T-cell (primary cell): ENCODE results near the gene TRIM47. TPM values are rescaled to one million over a fixed set of nuclear protein-coding genes. Genes with fewer than 3 reads are reported as not detected.
"Not testable (repeated sequence)": the region's sequence is repeated elsewhere in the genome, so short reads cannot be mapped to it uniquely, and the experiment has no call there.

ENCODE experiments used
- ATAC-seq, 4 experiments: fragments of 200-7000 bp in 3 of 4; fragments of 150-1000 bp in 1 of 4; cut with Tn5 transposase; replicated peaks in 1 of 4; 1 replicate in 3 of 4; 2 replicates in 1 of 4; pipeline ENCODE4 v1.10.0; 2021; ENCODE audit warnings: moderate library complexity in 3 of 4, mild to moderate bottlenecking in 2 of 4, moderate number of reproducible peaks in 1 of 4
- CTCF ChIA-PET, 2 donors: fragments of 300-600 bp; sonication (Branson Sonifier 250); formaldehyde crosslinking; loops; one replicate each; lab custom pipeline; 2022; ENCODE audit warnings: antibody characterized with exemption in 2 of 2; lab: Charles Lee
- POLR2A ChIA-PET, 2 donors: fragments of 300-600 bp; sonication (Branson Sonifier 250); formaldehyde crosslinking; loops; one replicate each; lab custom pipeline; 2022; ENCODE audit warnings: antibody characterized with exemption in 2 of 2; lab: Charles Lee
- DNase-seq, 35 experiments: peaks; one replicate each; pipeline versions ENCODE4 v3.0.0 to v3.0.0-alpha.2; 2013 to 2023
- H3K27ac ChIP-seq: one replicate; pipeline ENCODE4 v1.5.1; 2013; ENCODE audit warnings: low read length
- H3K27me3 ChIP-seq, 2 experiments: replicated peaks in 1 of 2; 1 replicate in 1 of 2; 2 replicates in 1 of 2; pipeline versions ENCODE4 v1.6.1 to v1.7.0; 2013; ENCODE audit warnings: low read length in 1 of 2, mixed read lengths in 1 of 2; ENCODE audit not compliant: control insufficient read depth in 2 of 2, insufficient read depth in 2 of 2; ENCODE audit errors: extremely low read depth in 1 of 2
- H3K36me3 ChIP-seq, 2 donors: 1 replicate in 1 of 2; 2 replicates in 1 of 2; pipeline versions ENCODE4 v1.6.1 to v1.7.0; 2013; ENCODE audit warnings: low read length in 1 of 2; ENCODE audit not compliant: control insufficient read depth in 2 of 2, insufficient read depth in 1 of 2; ENCODE audit errors: extremely low read depth in 1 of 2
- H3K4me1 ChIP-seq, 2 experiments: 1 replicate in 1 of 2; 2 replicates in 1 of 2; pipeline versions ENCODE4 v1.6.1 to v1.7.0; 2013; ENCODE audit warnings: low read length in 2 of 2, mixed read lengths in 1 of 2; ENCODE audit not compliant: insufficient read depth in 2 of 2, control insufficient read depth in 1 of 2; ENCODE audit errors: extremely low read depth in 1 of 2
- H3K4me3 ChIP-seq, 2 donors: 1 replicate in 1 of 2; 2 replicates in 1 of 2; pipeline versions ENCODE4 v1.5.1 to v1.7.0; 2013; ENCODE audit warnings: mild to moderate bottlenecking in 2 of 2, low read length in 1 of 2, moderate library complexity in 1 of 2; ENCODE audit not compliant: control insufficient read depth in 1 of 2; ENCODE audit errors: extremely low read depth in 1 of 2
- H3K9me3 ChIP-seq: 2 replicates; pipeline ENCODE4 v1.7.0; 2013
- H3K27ac Mint-ChIP-seq, 2 donors: one replicate each; pipeline ENCODE4 v1.8.0; 2020 to 2021; ENCODE audit warnings: mild to moderate bottlenecking in 2 of 2, mixed read lengths in 2 of 2
- H3K27me3 Mint-ChIP-seq, 2 donors: one replicate each; pipeline ENCODE4 v1.8.0; 2021 to 2022; ENCODE audit warnings: mixed read lengths in 2 of 2
- H3K36me3 Mint-ChIP-seq: one replicate; pipeline ENCODE4 v1.8.0; 2021; ENCODE audit warnings: mixed read lengths
- H3K4me1 Mint-ChIP-seq, 3 donors: one replicate each; pipeline ENCODE4 v1.8.0; 2020 to 2022; ENCODE audit warnings: mixed read lengths in 3 of 3, mild to moderate bottlenecking in 1 of 3
- H3K4me3 Mint-ChIP-seq, 3 donors: one replicate each; pipeline ENCODE4 v1.8.0; 2020 to 2022; ENCODE audit warnings: mild to moderate bottlenecking in 3 of 3, mixed read lengths in 3 of 3, moderate library complexity in 3 of 3
- H3K9me3 Mint-ChIP-seq, 3 donors: one replicate each; pipeline ENCODE4 v1.8.0; 2020 to 2022; ENCODE audit warnings: mixed read lengths in 3 of 3
- WGBS: methylation state at CpG from one replicate; pipeline ENCODE4 v1.1.5; 2013; ENCODE audit warnings: missing lambda C conversion rate; ENCODE audit not compliant: insufficient coverage; 5-methylcytosine and 5-hydroxymethylcytosine counted together
- total RNA-seq, 35 experiments: library from RNA in 6 of 35; stranded (reverse) in 6 of 35; fragments of 120-200 nt in 1 of 35; gene quantifications; one replicate each; pipeline versions ENCODE4 v1.2.1 to v1.2.4 and lab custom pipeline; 2013 to 2026

TRIM47 gene
- total RNA-seq, 5 donors from 2014 or later (not counting 1 experiment from before 2014, with no cell fraction given), result 2.6 to 24.6 (median 18.3) TPM

DNA sequence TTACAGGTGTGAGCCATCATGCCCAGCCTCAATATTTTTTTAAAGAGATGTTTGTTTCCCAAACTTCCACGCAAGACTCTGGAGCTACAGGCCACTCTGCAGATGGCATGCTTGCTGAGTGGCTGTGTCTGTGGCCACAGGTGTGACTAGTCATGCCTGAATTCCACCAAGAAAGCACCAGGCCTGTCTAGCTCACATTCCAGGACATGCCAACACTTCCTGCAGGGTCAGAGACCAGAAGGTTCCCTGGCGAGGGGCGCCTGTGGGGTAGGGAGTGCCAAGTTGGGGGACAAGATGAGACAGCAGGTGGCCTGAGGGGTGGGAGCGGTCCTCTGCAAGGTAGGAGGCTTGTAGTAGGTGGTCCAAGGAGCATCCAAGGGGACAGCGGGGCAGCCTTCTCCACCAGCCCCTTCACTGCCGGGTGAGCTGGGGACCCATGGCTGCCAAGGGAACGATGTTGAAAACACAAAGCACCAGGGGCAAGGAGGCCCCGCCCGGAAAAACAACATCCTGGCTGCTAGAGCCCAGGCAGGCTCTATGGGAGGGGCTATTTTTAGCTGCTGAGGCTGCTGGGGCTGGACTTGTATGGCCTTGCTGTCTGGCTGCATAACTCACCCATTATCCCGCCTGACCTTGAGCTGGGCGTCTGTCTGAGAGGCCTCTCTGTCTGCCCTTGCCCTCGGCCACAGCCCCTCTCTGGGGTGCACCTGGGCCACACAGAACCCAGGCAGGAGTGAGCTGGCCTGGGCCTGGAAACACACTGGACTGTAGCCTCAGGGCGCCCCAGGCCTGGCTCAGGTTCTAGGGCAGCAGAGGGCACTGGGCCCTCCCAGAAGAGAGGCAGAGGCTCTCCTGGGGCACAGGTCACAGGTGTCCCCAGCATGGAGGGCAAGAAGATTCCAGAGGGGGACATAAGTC, 5.7 kb downstream of the TRIM47 start:
- CTCF ChIA-PET, result interaction anchor here in 1 of 2 donors (0.7 to 1.3 kb wide), 2 partner anchors 17 to 87 kb away, joined by 3 read pairs; partner anchors contain the start of gene WBP2
- POLR2A ChIA-PET, result interaction anchor here (0.6 to 1.0 kb wide), 3 partner anchors 17 to 633 kb away, joined by 4 to 11 read pairs (median 4); partner anchors contain the start of gene WBP2 (in 1 of the 2)
- WGBS, result 37% methylated on average over 6 of the region's 13 CpGs

DNA sequence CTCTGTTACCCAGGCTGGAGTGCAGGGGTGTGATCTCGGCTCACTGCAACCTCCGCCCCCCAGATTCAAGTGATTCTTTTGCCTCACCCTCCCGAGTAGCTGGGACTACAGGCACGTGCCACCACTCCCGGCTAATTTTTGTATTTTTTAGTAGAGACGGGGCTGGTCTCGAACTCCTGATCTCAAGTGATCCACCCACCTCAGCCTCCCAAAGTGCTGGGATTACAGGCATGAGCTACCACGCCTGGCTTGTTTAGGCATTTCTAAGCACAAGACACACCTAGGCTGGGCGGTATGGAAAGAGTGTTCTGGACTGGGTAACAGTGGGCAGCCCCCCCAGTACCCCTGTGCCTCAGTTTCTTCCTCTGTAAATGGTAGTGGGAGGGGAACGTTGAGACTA, 8.2 kb downstream of the TRIM47 start:
- DNase-seq, H3K27ac ChIP-seq, H3K9me3 Mint-ChIP-seq, ATAC-seq, H3K4me3 ChIP-seq, H3K27me3 Mint-ChIP-seq, H3K9me3 ChIP-seq, H3K36me3 ChIP-seq, H3K27ac Mint-ChIP-seq, H3K36me3 Mint-ChIP-seq, POLR2A ChIA-PET, H3K4me3 Mint-ChIP-seq, H3K27me3 ChIP-seq: not testable (repeated sequence)
- peaks cover 18 to 29% (median 21%) of the 10 kb centered on the region in 3 donors for H3K4me1 Mint-ChIP-seq
- WGBS, result 93% methylated on average over 5 of the region's 10 CpGs
- CTCF ChIA-PET, result interaction anchor here in 1 of 2 donors (1.1 kb wide), 1 partner anchor 16 kb away, joined by 3 read pairs; no protein-coding TSS in a partner anchor
- H3K4me1 ChIP-seq, result peaks cover 11 to 28% of the 10 kb centered on the region in 2 experiments

More for the DNA sequence above, 5.7 kb downstream of the TRIM47 start:
- ATAC-seq (peak; percentile 49 to 62 (median 61)), DNase-seq (peak in 34 of 35 experiments; percentile 34 to 76 (median 60))
- Mint-ChIP-seq H3K9me3 (no peaks in the 10 kb centered on the region), H3K27ac (peak overlapping the region; percentile 96), H3K36me3 (no peaks in the 10 kb centered on the region), H3K4me3 (peak overlapping the region in 2 of 3 donors; percentile 24 to 47), H3K4me1 (peaks cover 32 to 48% (median 43%) of the 10 kb centered on the region in 3 donors), H3K27me3 (no peaks in the 10 kb centered on the region)
- Histone ChIP-seq H3K27me3 (peaks cover 0 to 10% of the 10 kb centered on the region in 2 experiments), H3K27ac (peak overlapping the region; percentile 89), H3K4me1 (peaks cover 22 to 50% of the 10 kb centered on the region in 2 experiments), H3K36me3 (no peaks in the 10 kb centered on the region), H3K4me3 (no peak overlapping the region), H3K9me3 (no peaks in the 10 kb centered on the region)

DNA sequence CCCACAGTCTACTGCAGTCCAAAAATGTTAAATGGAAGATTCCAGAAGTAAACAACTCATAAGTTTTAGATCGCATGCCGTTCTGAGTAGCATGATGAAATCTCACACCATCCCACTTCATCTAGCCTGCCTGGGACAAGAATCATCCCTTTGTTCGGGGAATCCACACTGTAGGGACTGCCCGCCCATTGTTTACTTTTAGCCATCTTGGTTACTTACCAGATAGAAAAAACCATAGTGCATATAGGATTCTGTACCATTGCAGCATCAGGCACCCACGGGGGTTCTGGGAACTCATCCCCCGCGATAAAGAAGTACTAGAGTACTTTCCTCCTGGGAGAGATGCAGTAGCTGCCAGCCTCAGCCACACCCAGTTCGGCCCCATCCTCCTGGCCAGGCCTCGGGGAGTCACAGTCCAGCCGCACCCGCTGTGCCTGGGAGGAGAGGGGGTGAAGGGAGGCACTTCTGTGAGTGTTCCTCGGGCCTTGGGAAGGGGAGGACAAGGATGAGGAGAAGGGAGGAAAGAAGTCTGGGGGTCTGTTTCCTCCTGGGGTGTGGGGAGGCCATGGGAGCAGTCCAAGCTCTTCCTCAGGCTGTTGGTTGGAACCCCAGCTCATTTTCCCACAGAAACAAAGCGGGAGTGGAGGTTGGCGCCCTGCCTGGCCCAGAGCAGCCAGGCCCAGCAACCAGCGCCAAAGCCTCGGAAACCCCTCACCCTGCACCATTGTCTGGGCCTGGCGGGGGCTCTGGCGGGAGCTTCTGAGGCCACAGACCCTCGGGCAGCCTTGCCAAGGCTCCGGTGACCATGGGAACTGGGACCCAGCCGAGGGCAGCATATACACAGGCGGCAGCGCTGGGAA, 8.9 kb downstream of the TRIM47 start:
- POLR2A ChIA-PET, result no interaction called here

GRCh38 chr17:75868730-75869281, 9.6 kb downstream of the TRIM47 start:
- H3K27me3 Mint-ChIP-seq, H3K36me3 Mint-ChIP-seq, POLR2A ChIA-PET, H3K4me3 ChIP-seq, H3K4me3 Mint-ChIP-seq, ATAC-seq, H3K27ac Mint-ChIP-seq, DNase-seq, H3K36me3 ChIP-seq, H3K27me3 ChIP-seq, H3K27ac ChIP-seq, H3K9me3 ChIP-seq, CTCF ChIA-PET, H3K9me3 Mint-ChIP-seq: not testable (repeated sequence)
- WGBS, result 92% methylated on average over 9 of the region's 12 CpGs
- peaks cover 29 to 37% (median 30%) of the 10 kb centered on the region in 3 donors for H3K4me1 Mint-ChIP-seq
- peaks cover 15 to 34% of the 10 kb centered on the region in 2 experiments for H3K4me1 ChIP-seq

More for the DNA sequence above, 8.9 kb downstream of the TRIM47 start:
- Histone ChIP-seq H3K4me3 (no peak overlapping the region), H3K27me3 (no peaks in the 10 kb centered on the region), H3K9me3 (no peaks in the 10 kb centered on the region), H3K4me1 (peaks cover 10 to 30% of the 10 kb centered on the region in 2 experiments), H3K36me3 (no peaks in the 10 kb centered on the region), H3K27ac (no peak overlapping the region)
- Mint-ChIP-seq H3K27me3 (no peaks in the 10 kb centered on the region), H3K36me3 (no peaks in the 10 kb centered on the region), H3K27ac (peak overlapping the region in 1 of 2 donors; percentile 39), H3K4me1 (peaks cover 23 to 33% (median 28%) of the 10 kb centered on the region in 3 donors), H3K9me3 (no peaks in the 10 kb centered on the region), H3K4me3 (no peak overlapping the region)
- CTCF ChIA-PET, result interaction anchor here (0.6 to 1.1 kb wide), 2 partner anchors 15 to 473 kb away, joined by 3 to 5 read pairs; no protein-coding TSS in a partner anchor
- DNase-seq, result no peak
- no peak for ATAC-seq
- WGBS, result 92% methylated on average over 16 of the region's 23 CpGs

- ChIA-PET CTCF (interaction anchor here (0.6 to 1.4 kb wide), 6 partner anchors 10 to 543 kb away, joined by 3 to 10 read pairs (median 4); partner anchors contain the start of gene WBP2 (in 1 of the 2)), POLR2A (interaction anchor here (0.6 to 0.9 kb wide), 7 partner anchors 15 to 719 kb away, joined by 3 to 8 read pairs (median 4); a partner anchor contains a TSS)
- not testable (repeated sequence) for H3K9me3 Mint-ChIP-seq, ATAC-seq, H3K27me3 Mint-ChIP-seq, DNase-seq, H3K27me3 ChIP-seq, H3K36me3 ChIP-seq, H3K9me3 ChIP-seq, H3K4me3 Mint-ChIP-seq, H3K36me3 Mint-ChIP-seq, H3K4me3 ChIP-seq
- Mint-ChIP-seq H3K27ac (peak overlapping the region; percentile 23 to 77), H3K4me1 (peaks cover 16 to 29% (median 19%) of the 10 kb centered on the region in 3 donors)
- H3K4me1 ChIP-seq, result peaks cover 6 to 27% of the 10 kb centered on the region in 2 experiments
- 94% methylated on average over 10 of the region's 17 CpGs for WGBS
- H3K27ac ChIP-seq, result peak overlapping the region; percentile 72
Measured at GRCh38 chr17:75865404-75866188, 12.8 kb downstream of the TRIM47 start.
